Keratinocyte (primary cell): ENCODE measurements around the gene UFD1. TPM values are rescaled to one million over a fixed set of nuclear protein-coding genes. Genes with fewer than 3 reads are reported as not detected.

Experiments used
- DNase-seq: peaks from one replicate; pipeline ENCODE4 v3.0.0-alpha.2; 2011; ENCODE audit warnings: low read depth, missing footprints, low spot score
- FAIRE-seq: peaks from 2 replicates; lab custom pipeline; 2011; peaks lifted over from hg19 to GRCh38; lab: Jason Lieb, UNC
- H2AFZ ChIP-seq: 2 replicates; pipeline ENCODE4 v1.6.0; 2012; ENCODE audit warnings: low read length, control low read depth, inconsistent platforms; ENCODE audit not compliant: control insufficient read depth
- H3K27ac ChIP-seq: 2 replicates; pipeline ENCODE4 v1.5.1; 2011; ENCODE audit warnings: low read length; ENCODE audit not compliant: control insufficient read depth, insufficient read depth
- H3K27me3 ChIP-seq: 3 replicates; pipeline ENCODE4 v1.6.0; 2011; ENCODE audit warnings: low read length; ENCODE audit not compliant: control insufficient read depth, insufficient read depth; ENCODE audit errors: extremely low read depth
- H3K36me3 ChIP-seq, 2 experiments: 2 replicates in 1 of 2; 3 replicates in 1 of 2; pipeline ENCODE4 v1.5.1; 2011; ENCODE audit warnings: low read length in 2 of 2, mild to moderate bottlenecking in 1 of 2; ENCODE audit not compliant: control insufficient read depth in 2 of 2, insufficient read depth in 2 of 2; ENCODE audit errors: extremely low read depth in 1 of 2
- H3K4me1 ChIP-seq: 3 replicates; pipeline ENCODE4 v1.5.1; 2011; ENCODE audit warnings: low read length; ENCODE audit not compliant: control insufficient read depth, insufficient read depth; ENCODE audit errors: extremely low read depth
- H3K4me2 ChIP-seq: 3 replicates; pipeline ENCODE4 v1.6.0; 2011; ENCODE audit warnings: low read depth, low read length; ENCODE audit not compliant: control insufficient read depth, insufficient read depth; ENCODE audit errors: extremely low read depth
- H3K4me3 ChIP-seq, 3 experiments: fragments of 200-600 bp in 1 of 3; sonication (generic) in 1 of 3; 2 replicates in 2 of 3; 3 replicates in 1 of 3; pipeline ENCODE4 v1.5.1; 2011 to 2016; ENCODE audit warnings: low read length in 3 of 3, mild to moderate bottlenecking in 3 of 3, control low read depth in 2 of 3, inconsistent platforms in 1 of 3, low read depth in 1 of 3, mixed read lengths in 1 of 3, mixed run types in 1 of 3, moderate library complexity in 1 of 3; ENCODE audit not compliant: control insufficient read depth in 2 of 3, insufficient read depth in 2 of 3; ENCODE audit errors: extremely low read depth in 1 of 3
- H3K79me2 ChIP-seq: 2 replicates; pipeline ENCODE4 v1.6.0; 2012; ENCODE audit warnings: low read length; ENCODE audit not compliant: control insufficient read depth, insufficient read depth
- H3K9ac ChIP-seq: 3 replicates; pipeline ENCODE4 v1.6.0; 2011; ENCODE audit warnings: low read length; ENCODE audit not compliant: control insufficient read depth, insufficient read depth; ENCODE audit errors: extremely low read depth
- H3K9me1 ChIP-seq: 3 replicates; pipeline ENCODE4 v1.6.0; 2011; ENCODE audit warnings: low read length; ENCODE audit not compliant: control insufficient read depth, insufficient read depth; ENCODE audit errors: extremely low read depth
- H3K9me3 ChIP-seq: 2 replicates; pipeline ENCODE4 v1.5.1; 2012; ENCODE audit warnings: low read depth, low read length; ENCODE audit not compliant: control insufficient read depth
- H4K20me1 ChIP-seq: 3 replicates; pipeline ENCODE4 v1.6.0; 2011; ENCODE audit warnings: low read length; ENCODE audit not compliant: control insufficient read depth, insufficient read depth; ENCODE audit errors: extremely low read depth
- EZH2 ChIP-seq: IDR thresholded peaks from one replicate; pipeline ENCODE4 v1.6.1; 2012; ENCODE audit warnings: inconsistent platforms, mild to moderate bottlenecking, low read length, moderate library complexity
- dilution Hi-C: fragments of 300-500 bp; cut with MboI; formaldehyde crosslinking; loops from one replicate; pipeline ENCODE4 v1.7.0; 2020; ENCODE audit warnings: low sequenced_read_pairs; ENCODE audit not compliant: extremely low pct_ligation_motif_present
- polyA plus RNA-seq, 5 experiments: library from polyadenylated mRNA; depleted of rRNA in 3 of 5; stranded (reverse) in 3 of 5; stranded (forward) in 1 of 5; unstranded in 1 of 5; fragments of >200 nt; gene quantifications; 1 replicate in 1 of 5; 2 replicates in 3 of 5; 3 replicates in 1 of 5; pipeline versions ENCODE4 v1.2.1 to v1.2.3, GENCODE V29; 2011 to 2012; ENCODE audit warnings: missing spikeins in 2 of 5, low read depth in 1 of 5, low replicate concordance in 1 of 5
- TF ChIP-seq, protein P1 (sequence below), 3 experiments: IDR thresholded peaks in 1 of 3; conservative IDR thresholded peaks in 1 of 3; optimal IDR thresholded peaks in 1 of 3; 2 replicates in 2 of 3; 3 replicates in 1 of 3; pipeline versions ENCODE3 to v1.5.1; 2011; ENCODE audit warnings: low read length in 3 of 3, mild to moderate bottlenecking in 3 of 3, moderate library complexity in 2 of 3, control low read depth in 1 of 3, inconsistent platforms in 1 of 3; ENCODE audit not compliant: insufficient read depth in 2 of 3; ENCODE audit errors: extremely low read depth in 1 of 3

The UFD1 gene
- polyA plus RNA-seq, 1 donor (not counting 4 experiments of a cell fraction or from before 2014, with no cell fraction given) = 145 TPM

DNA sequence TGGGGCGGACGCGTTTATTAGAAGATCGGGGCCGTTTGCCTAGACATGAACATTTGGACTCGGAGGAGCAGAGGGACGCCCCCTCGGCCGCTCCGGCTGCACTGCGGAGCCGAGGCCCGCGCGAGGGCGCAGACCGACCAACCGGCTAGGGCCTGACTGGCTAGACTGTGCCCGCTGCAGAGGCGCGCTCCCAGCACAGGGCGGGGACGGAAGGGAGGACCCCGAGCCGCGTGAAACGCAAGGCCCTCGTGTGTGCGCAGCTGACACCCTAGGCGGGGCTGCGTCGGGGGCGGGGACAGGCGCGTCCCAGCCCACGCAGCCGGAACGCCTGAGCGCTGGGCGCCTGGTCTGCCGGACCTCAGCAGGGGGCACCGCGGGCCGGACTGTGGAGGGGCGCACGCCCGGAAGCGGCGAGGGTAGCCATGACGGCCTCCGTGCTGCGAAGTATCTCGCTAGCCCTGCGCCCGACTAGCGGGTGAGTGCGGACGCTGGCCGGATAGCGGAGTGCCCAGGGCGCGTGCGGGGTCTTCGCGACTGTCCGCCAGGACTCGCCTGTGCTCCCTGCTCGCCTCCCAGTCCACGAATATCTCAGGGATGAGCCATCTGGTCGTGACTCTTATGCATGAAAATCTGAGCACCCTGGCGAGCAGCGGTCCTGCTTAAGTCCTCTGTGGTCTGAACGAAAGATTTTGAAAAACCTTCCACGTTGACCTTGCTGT is 46.7 kb downstream of the UFD1 start, which contains the start of gene MRPL40:
MRPL40 (plus strand) TSS at position 413 of the 719 bp plus-strand sequence; CDS start at position 423, 10 bp downstream.
- dilution Hi-C loops = no loop called here
- FAIRE-seq = no peak

GRCh38 chr22:19431649-19432132 is 47.3 kb downstream of the UFD1 start, which contains the start of gene HIRA:
HIRA (minus strand) TSS chr22:19431733; CDS start chr22:19431476, 257 bp downstream.
- peak within 1 kb of the TSS; percentile 96 for H3K9ac ChIP-seq
- DNase-seq (no peak), FAIRE-seq (no peak)
- H2AFZ ChIP-seq = peak within 1 kb of the TSS; percentile 96
- no peaks in the 10 kb centered on the region for H3K9me3 ChIP-seq
- H3K36me3 ChIP-seq = peaks cover 4 to 22% of the 10 kb centered on the region in 2 experiments
- dilution Hi-C loops = no loop called here
- peaks cover 2% of the 10 kb centered on the region for H3K9me1 ChIP-seq
- H3K79me2 ChIP-seq = peaks cover 44% of the 10 kb centered on the region
- H3K27me3 ChIP-seq = no peaks in the 10 kb centered on the region
- peak within 1 kb of the TSS; percentile 92 to 97 (median 96) for H3K4me3 ChIP-seq
- no peak for TF ChIP-seq EZH2
- TF ChIP-seq, protein P1, sequence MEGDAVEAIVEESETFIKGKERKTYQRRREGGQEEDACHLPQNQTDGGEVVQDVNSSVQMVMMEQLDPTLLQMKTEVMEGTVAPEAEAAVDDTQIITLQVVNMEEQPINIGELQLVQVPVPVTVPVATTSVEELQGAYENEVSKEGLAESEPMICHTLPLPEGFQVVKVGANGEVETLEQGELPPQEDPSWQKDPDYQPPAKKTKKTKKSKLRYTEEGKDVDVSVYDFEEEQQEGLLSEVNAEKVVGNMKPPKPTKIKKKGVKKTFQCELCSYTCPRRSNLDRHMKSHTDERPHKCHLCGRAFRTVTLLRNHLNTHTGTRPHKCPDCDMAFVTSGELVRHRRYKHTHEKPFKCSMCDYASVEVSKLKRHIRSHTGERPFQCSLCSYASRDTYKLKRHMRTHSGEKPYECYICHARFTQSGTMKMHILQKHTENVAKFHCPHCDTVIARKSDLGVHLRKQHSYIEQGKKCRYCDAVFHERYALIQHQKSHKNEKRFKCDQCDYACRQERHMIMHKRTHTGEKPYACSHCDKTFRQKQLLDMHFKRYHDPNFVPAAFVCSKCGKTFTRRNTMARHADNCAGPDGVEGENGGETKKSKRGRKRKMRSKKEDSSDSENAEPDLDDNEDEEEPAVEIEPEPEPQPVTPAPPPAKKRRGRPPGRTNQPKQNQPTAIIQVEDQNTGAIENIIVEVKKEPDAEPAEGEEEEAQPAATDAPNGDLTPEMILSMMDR (optimal IDR thresholded peaks at IDR 0.05 in 1 of 3, IDR thresholded peaks at IDR 0.05 in 1 of 3, conservative IDR thresholded peaks at IDR 0.05 in 1 of 3; ENCODE audit: extremely low read depth in 1 of 3, insufficient read depth in 2 of 3, low read length in 3 of 3) = no peak
- peaks cover 13% of the 10 kb centered on the region for H4K20me1 ChIP-seq
- peaks cover 25% of the 10 kb centered on the region for H3K4me1 ChIP-seq
- H3K4me2 ChIP-seq = peak within 1 kb of the TSS; percentile 96
- peak within 1 kb of the TSS; percentile 94 for H3K27ac ChIP-seq

More for the DNA sequence above, 46.7 kb downstream of the UFD1 start, which contains the start of gene MRPL40:
- peaks cover 25% of the 10 kb centered on the region for H3K4me1 ChIP-seq
- no peaks in the 10 kb centered on the region for H3K9me3 ChIP-seq
- H3K4me3 ChIP-seq = peak within 1 kb of the TSS; percentile 79 to 97 (median 92)
- peaks cover 12% of the 10 kb centered on the region for H4K20me1 ChIP-seq
- DNase-seq = peak; percentile 68
- peak within 1 kb of the TSS; percentile 96 for H2AFZ ChIP-seq
- H3K9ac ChIP-seq = peak within 1 kb of the TSS; percentile 96
- H3K4me2 ChIP-seq = peak within 1 kb of the TSS; percentile 66
- peaks cover 38% of the 10 kb centered on the region for H3K79me2 ChIP-seq
- no peaks in the 10 kb centered on the region for H3K27me3 ChIP-seq
- H3K36me3 ChIP-seq = peaks cover 7 to 23% of the 10 kb centered on the region in 2 experiments
- peak within 1 kb of the TSS; percentile 94 for H3K27ac ChIP-seq
- peaks cover 2% of the 10 kb centered on the region for H3K9me1 ChIP-seq
- TF ChIP-seq EZH2 = no peak
